ENCODE measurements around the gene TPRN. TPM values are rescaled to one million over a fixed set of nuclear protein-coding genes. Genes with fewer than 3 reads are reported as not detected.

The TPRN gene
- total RNA-seq, 1 experiment from 2014 or later: 43.1 TPM

GRCh38 chr9:137240318-137240840 lies 39.8 kb upstream of the TPRN start:
- Mint-ChIP-seq H3K27ac (no peak overlapping the region), H3K27me3 (ENCODE audit: low read depth) (no peaks in the 10 kb centered on the region), H3K4me1 (peaks cover 40% of the 10 kb centered on the region), H3K9me3 (no peaks in the 10 kb centered on the region), H3K36me3 (peaks cover 20% of the 10 kb centered on the region), H3K4me3 (peak overlapping the region; percentile 73)
- DNase-seq (ENCODE audit: low spot score): peak; percentile 38
- no peak for ATAC-seq
- POLR2A ChIA-PET: interaction anchor here (0.6 to 1.8 kb wide), 29 partner anchors 13 to 652 kb away, joined by 3 to 30 read pairs (median 4); partner anchors contain the start of genes LRRC26, MAN1B1, NELFB and NRARP
- CTCF ChIA-PET: interaction anchor here (0.7 to 2.4 kb wide), 29 partner anchors 11 to 211 kb away, joined by 3 to 14 read pairs (median 4); partner anchors contain the start of genes CYSRT1, EXD3, MAN1B1 and NOXA1
- peak; percentile 37; the same call in 1 of the 2 replicates for TF ChIP-seq ZNF263 (CRISPR knock-in tag; IDR thresholded peaks at IDR 0.05; ENCODE audit: low read depth)
- TF ChIP-seq SMAD3 (CRISPR knock-in tag; IDR thresholded peaks at IDR 0.05; ENCODE audit: borderline replicate concordance): peak; percentile 68; the same call in 1 of the 2 replicates
- TF ChIP-seq ATF3 (CRISPR knock-in tag; conservative IDR thresholded peaks at IDR 0.05): no peak
- TF ChIP-seq GABPB1 (CRISPR knock-in tag; IDR thresholded peaks at IDR 0.05): no peak
- TF ChIP-seq GRHL2 (CRISPR knock-in tag; IDR thresholded peaks at IDR 0.05; ENCODE audit: insufficient replicate concordance, severe bottlenecking): no peak
- no peak for TF ChIP-seq USF2 (CRISPR knock-in tag; IDR thresholded peaks at IDR 0.05)
- no peak for TF ChIP-seq SMAD4 (CRISPR knock-in tag; IDR thresholded peaks at IDR 0.05)
- peak; percentile 79; the same call in 1 of the 2 replicates for TF ChIP-seq TEAD1 (CRISPR knock-in tag; IDR thresholded peaks at IDR 0.05)
- TF ChIP-seq ZNF532 (CRISPR knock-in tag; IDR thresholded peaks at IDR 0.05; ENCODE audit: borderline replicate concordance): no peak
- no peak for TF ChIP-seq ZSCAN18 (CRISPR knock-in tag; IDR thresholded peaks at IDR 0.05)
- peak; percentile 56; the same call in 1 of the 2 replicates for TF ChIP-seq E2F5 (CRISPR knock-in tag; IDR thresholded peaks at IDR 0.05)
- TF ChIP-seq ZNF512 (CRISPR knock-in tag; IDR thresholded peaks at IDR 0.05; ENCODE audit: borderline replicate concordance): no peak
- no peak for TF ChIP-seq MLX (CRISPR knock-in tag; IDR thresholded peaks at IDR 0.05)
- TF ChIP-seq NR3C1 (CRISPR knock-in tag; conservative IDR thresholded peaks at IDR 0.05; ENCODE audit: low read depth): no peak
- 0 out of 2 replicates have a peak, but pooled peaks have one; percentile 36 for TF ChIP-seq ZNF317 (CRISPR knock-in tag; IDR thresholded peaks at IDR 0.05; ENCODE audit: borderline replicate concordance, low read depth)
- no peak for TF ChIP-seq E2F4 (CRISPR knock-in tag; IDR thresholded peaks at IDR 0.05; ENCODE audit: borderline replicate concordance, low read depth)
- no peak; the same call in 1 of the 2 replicates for TF ChIP-seq ZNF281 (CRISPR knock-in tag; IDR thresholded peaks at IDR 0.05)
- peak; percentile 76; the same call in 1 of the 2 replicates for TF ChIP-seq ATF1 (CRISPR knock-in tag; IDR thresholded peaks at IDR 0.05)
- no peak for TF ChIP-seq ZMAT4 (CRISPR knock-in tag; IDR thresholded peaks at IDR 0.05)
- no peak for TF ChIP-seq NFATC4 (CRISPR knock-in tag; IDR thresholded peaks at IDR 0.05)
- no peak; the same call in 1 of the 2 replicates for TF ChIP-seq TEAD4 (CRISPR knock-in tag; IDR thresholded peaks at IDR 0.05)

All from WTC11 (cell line).